Measurements from ENCODE around the gene IMMP2L. TPM values are rescaled to one million over a fixed set of nuclear protein-coding genes. Genes with fewer than 3 reads are reported as not detected.

IMMP2L gene
- total and polyA plus RNA-seq, 2 of the 4 experiments (the other 2 are of a cell fraction), result 5.8 to 9.3 TPM

DNA sequence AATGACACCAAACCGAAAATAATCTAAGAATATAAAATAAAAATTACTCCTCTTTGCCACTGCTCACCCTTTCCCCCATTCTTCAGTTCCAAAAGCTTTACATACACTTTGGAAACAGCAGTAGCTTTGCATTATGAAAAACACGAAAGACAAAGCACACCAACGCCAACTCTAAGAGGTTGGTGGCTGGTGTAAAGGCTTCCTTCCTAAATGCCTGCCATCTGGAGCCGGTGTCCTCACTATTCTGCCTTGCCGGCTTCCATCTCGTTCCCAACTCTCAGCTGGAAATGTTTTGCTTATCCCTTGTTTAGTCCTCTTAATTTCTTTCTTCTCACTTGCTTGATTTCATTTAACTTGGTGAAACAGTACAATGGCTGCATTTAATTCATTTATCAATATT, 752.5 kb downstream of the IMMP2L start:
- no peaks in the 10 kb centered on the region for H3K4me1 ChIP-seq (ENCODE audit: control insufficient read depth, insufficient read depth, low read length)
- H3K4me2 ChIP-seq (ENCODE audit: low read depth, low read length), result no peak overlapping the region
- H3K18ac ChIP-seq (ENCODE audit: low read depth, low read length), result no peak overlapping the region
- H3K4ac ChIP-seq (ENCODE audit: low read depth, low read length), result no peak overlapping the region
- H3K9me1 ChIP-seq (ENCODE audit: insufficient read depth, low read length), result no peaks in the 10 kb centered on the region
- WGBS, 2 experiments (ENCODE audit: extremely low coverage in 2 of 2, insufficient read length in 1 of 2), result 84% methylated on average over 4 of the region's 6 CpGs; no CpG with 5 or more reads in 1 of the 2 experiments
- no peak overlapping the region for H2AFZ ChIP-seq (replicated peaks; ENCODE audit: low read length, poor library complexity)
- H2BK120ac ChIP-seq (ENCODE audit: low read depth, low read length), result no peak overlapping the region
- intact Hi-C loops (cut with micrococcal nuclease), result no loop called here
- H4K20me1 ChIP-seq (ENCODE audit: insufficient read depth, low read length), result no peaks in the 10 kb centered on the region
- no peaks in the 10 kb centered on the region for H3K27me3 ChIP-seq (ENCODE audit: control insufficient read depth, insufficient read depth, low read length)
- H3K23ac ChIP-seq (ENCODE audit: low read depth, low read length), result no peak overlapping the region
- H3K79me1 ChIP-seq (ENCODE audit: low read depth in 1 of 2, low read length in 2 of 2), result no peaks in the 10 kb centered on the region
- CTCF ChIA-PET, result no interaction called here
- no peak overlapping the region for H3K56ac ChIP-seq (ENCODE audit: extremely low read depth, insufficient read depth, low read length)
- no peak overlapping the region for H3K14ac ChIP-seq (replicated peaks; ENCODE audit: low read depth, low read length)
- no peak overlapping the region for H2AK9ac ChIP-seq (replicated peaks; ENCODE audit: low read depth, low read length, poor library complexity)
- no peak overlapping the region for H3K9ac ChIP-seq (ENCODE audit: low read depth, low read length)
- TF ChIP-seq RCOR1 (IDR thresholded peaks at IDR 0.05; ENCODE audit: insufficient replicate concordance, low read length) (no peak), RFX5 (IDR thresholded peaks at IDR 0.05; ENCODE audit: low read depth, low read length) (no peak), ELK1 (IDR thresholded peaks at IDR 0.05; ENCODE audit: borderline replicate concordance, low read depth, low read length) (no peak), MXI1 (IDR thresholded peaks at IDR 0.05; ENCODE audit: borderline replicate concordance, low read depth, low read length) (no peak), BHLHE40 (IDR thresholded peaks at IDR 0.05; ENCODE audit: low read depth, low read length) (no peak), FOS (IDR thresholded peaks at IDR 0.05; ENCODE audit: low read depth, low read length) (no peak), RAD21 (IDR thresholded peaks at IDR 0.05; ENCODE audit: low read length) (no peak), POLR2A (IDR thresholded peaks at IDR 0.05; ENCODE audit: low read depth, low read length) (no peak), SMC3 (IDR thresholded peaks at IDR 0.05; ENCODE audit: low read depth, low read length) (no peak), CHD1 (IDR thresholded peaks at IDR 0.05; ENCODE audit: low read depth, low read length) (no peak)
- H2BK5ac ChIP-seq (ENCODE audit: low read depth, low read length, poor library complexity, severe bottlenecking), result no peak overlapping the region
- H4K91ac ChIP-seq (ENCODE audit: insufficient read depth, low read depth, low read length), result no peak overlapping the region
- H2BK15ac ChIP-seq (ENCODE audit: low read depth, low read length), result no peak overlapping the region
- H3K27ac ChIP-seq (ENCODE audit: insufficient read depth, low read length), result no peak overlapping the region
- dilution Hi-C loops (cut with HindIII; ENCODE audit: low sequenced_read_pairs, unreplicated experiment), result no loop called here
- no peak for DNase-seq
- POLR2A ChIA-PET (ENCODE audit: unreplicated experiment), result no interaction called here
- BruUV-seq (replicated peaks), result no TSS peak
- no peaks in the 10 kb centered on the region for H3K9me3 ChIP-seq (ENCODE audit: control insufficient read depth, insufficient read depth, low read length)
- no peak overlapping the region for H2BK20ac ChIP-seq (ENCODE audit: low read depth, low read length)
- H2AK5ac ChIP-seq (ENCODE audit: low read depth, low read length), result no peak overlapping the region
- no peak overlapping the region for H4K5ac ChIP-seq (ENCODE audit: low read depth, low read length)
- no peaks in the 10 kb centered on the region for H3K36me3 ChIP-seq (ENCODE audit: control insufficient read depth, insufficient read depth, low read length)
- H4K8ac ChIP-seq (ENCODE audit: low read depth in 2 of 2, low read length in 2 of 2), result no peak overlapping the region
- in situ Hi-C loops (cut with MboI; ENCODE audit: low sequenced_read_pairs), result no loop called here
- ATAC-seq (ENCODE audit: low read depth), result no peak
- H3K4me3 ChIP-seq (ENCODE audit: insufficient read depth, low read depth, low read length), result no peak overlapping the region
